Spleen (tissue), 11 donors: ENCODE results near the gene PPP5C. TPM values are rescaled to one million over a fixed set of nuclear protein-coding genes. Genes with fewer than 3 reads are reported as not detected.

Source experiments
- DNase-seq: peaks from one replicate; pipeline ENCODE4 v3.0.0-alpha.2; 2020
- H3K27ac ChIP-seq, 8 donors: fragments of 200-600 bp; sonication (generic) in 7 of 8; 1 replicate in 4 of 8; 2 replicates in 4 of 8; pipeline versions ENCODE4 v1.5.0 to v1.8.0; 2016 to 2021; ENCODE audit warnings: inconsistent platforms in 4 of 8, mild to moderate bottlenecking in 4 of 8, moderate library complexity in 1 of 8
- H3K27me3 ChIP-seq, 7 donors: fragments of 200-600 bp; sonication (generic) in 6 of 7; replicated peaks in 1 of 7; 1 replicate in 4 of 7; 2 replicates in 3 of 7; pipeline versions ENCODE4 v1.5.0 to v1.8.0; 2016 to 2021; ENCODE audit warnings: inconsistent platforms in 3 of 7, mild to moderate bottlenecking in 1 of 7
- H3K36me3 ChIP-seq, 6 donors: fragments of 200-600 bp; sonication (generic) in 5 of 6; 1 replicate in 4 of 6; 2 replicates in 2 of 6; pipeline versions ENCODE4 v1.5.0 to v1.8.0; 2016 to 2021; ENCODE audit warnings: inconsistent platforms in 2 of 6
- H3K4me1 ChIP-seq, 6 donors: fragments of 200-600 bp; sonication (generic) in 5 of 6; 1 replicate in 3 of 6; 2 replicates in 3 of 6; pipeline versions ENCODE4 v1.5.0 to v1.8.0; 2016 to 2021; ENCODE audit warnings: inconsistent platforms in 3 of 6
- H3K4me3 ChIP-seq, 8 donors: fragments of 200-600 bp; sonication (generic) in 7 of 8; 1 replicate in 4 of 8; 2 replicates in 4 of 8; pipeline versions ENCODE4 v1.5.0 to v1.8.0; 2016 to 2021; ENCODE audit warnings: inconsistent platforms in 4 of 8, mild to moderate bottlenecking in 4 of 8, moderate library complexity in 2 of 8
- H3K9me3 ChIP-seq, 8 donors: fragments of 200-600 bp; sonication (generic) in 7 of 8; 1 replicate in 4 of 8; 2 replicates in 4 of 8; pipeline versions ENCODE4 v1.5.0 to v1.8.0; 2016 to 2021; ENCODE audit warnings: inconsistent platforms in 4 of 8
- CTCF ChIP-seq, 11 experiments: fragments of 200-600 bp in 7 of 11; fragments of 450-650 bp in 4 of 11; sonication (generic) in 4 of 11; IDR thresholded peaks in 8 of 11; conservative IDR thresholded peaks in 3 of 11; 1 replicate in 7 of 11; 2 replicates in 4 of 11; pipeline versions ENCODE4 v1.4.0 to v1.8.0; 2016 to 2021; ENCODE audit warnings: antibody characterized with exemption in 11 of 11, inconsistent platforms in 4 of 11, mild to moderate bottlenecking in 1 of 11
- POLR2A ChIP-seq, 3 donors: fragments of 450-650 bp; IDR thresholded peaks; one replicate each; pipeline ENCODE4 v1.5.1; 2017; ENCODE audit warnings: antibody characterized with exemption in 3 of 3, mild to moderate bottlenecking in 1 of 3
- POLR2AphosphoS5 ChIP-seq, 3 donors: sonication (generic); formaldehyde crosslinking; IDR thresholded peaks; one replicate each; pipeline ENCODE4 v1.5.1; 2017; ENCODE audit warnings: antibody characterized with exemption in 3 of 3
- WGBS, 5 donors: extraction: QIAGEN DNeasy Blood & Tissue Kit in 3 of 5; methylation state at CpG; one replicate each; pipeline versions ENCODE4 v1.1.5 to v1.1.7; 2013 to 2018; 5-methylcytosine and 5-hydroxymethylcytosine counted together
- intact Hi-C: fragments of 100-400 bp; cut with DNase I; formaldehyde crosslinking; loops from one replicate; pipeline ENCODE4 v1.15.0; 2023; ENCODE audit warnings: low total_unique reads
- polyA plus RNA-seq, 3 donors: library from polyadenylated mRNA; stranded (reverse); fragments of 200-250 nt; gene quantifications; one replicate each; pipeline ENCODE4 v1.2.1, GENCODE V29; 2013
- total RNA-seq, 7 donors: library from RNA; depleted of rRNA in 3 of 7; stranded (reverse); fragments of >200 nt in 3 of 7; fragmentation: NEBNext Ultra II Directional in 4 of 7; extraction: Animal tissue kit (Norgen Biotek cat#: 25700) in 4 of 7; gene quantifications; one replicate each; pipeline versions ENCODE4 v1.1.0 to v1.2.1, GENCODE V29; 2016 to 2021
- donor health status: healthy with polysubstance abuse.
- donor health status: DM: no; HTN: no; CAD: no; lungs with moderate emphysema.
- donor health status: DM: no; HTN: no; CAD: no.
- donor health status: Bipolar disorder and iron deficiency.
- donor health status: healthy.
- donor health status: DM: no; HTN: no; CAD: no.
- donor health status: DM: yes; HTN: yes; CAD: no.

The PPP5C gene
- total and polyA plus RNA-seq, 10 donors, result 26.5 to 87.3 (median 68.6) TPM

GRCh38 chr19:46353730-46354528, 7.0 kb downstream of the PPP5C start:
- Histone ChIP-seq H3K4me1 (peaks cover 41 to 100% (median 80%) of the 10 kb centered on the region in 6 donors), H3K27me3 (no peaks in the 10 kb centered on the region), H3K9me3 (no peaks in the 10 kb centered on the region), H3K27ac (peak overlapping the region in 6 of 8 donors; percentile 0 to 93 (median 50)), H3K4me3 (no peak overlapping the region), H3K36me3 (peaks cover 0 to 69% (median 34%) of the 10 kb centered on the region in 6 donors)
- intact Hi-C loops, result no loop called here
- DNase-seq, result no peak
- peak in 1 of 3 donors; percentile 29 for TF ChIP-seq POLR2AphosphoS5 (IDR thresholded peaks at IDR 0.05)
- no peak for TF ChIP-seq POLR2A (IDR thresholded peaks at IDR 0.05)
- WGBS, 5 donors, result 91 to 99% (median 92%) methylated on average over 22 to 28 of the region's 28 CpGs

- WGBS, 5 donors, result 77 to 87% (median 79%) methylated on average over 18 to 23 of the region's 23 CpGs
- no peak overlapping the region for H3K4me3 ChIP-seq
- H3K9me3 ChIP-seq, result no peaks in the 10 kb centered on the region
- no peak for DNase-seq
- intact Hi-C loops, result no loop called here
- H3K27me3 ChIP-seq, result no peaks in the 10 kb centered on the region
- peaks cover 0 to 76% (median 34%) of the 10 kb centered on the region in 6 donors for H3K36me3 ChIP-seq
- peak overlapping the region in 6 of 8 donors; percentile 13 to 93 (median 59) for H3K27ac ChIP-seq
- peaks cover 25 to 100% (median 72%) of the 10 kb centered on the region in 6 donors for H3K4me1 ChIP-seq
- no peak for TF ChIP-seq POLR2A (IDR thresholded peaks at IDR 0.05)
- TF ChIP-seq CTCF (IDR thresholded peaks at IDR 0.05 in 8 of 11, conservative IDR thresholded peaks at IDR 0.05 in 3 of 11), result no peak
- no peak for TF ChIP-seq POLR2AphosphoS5 (IDR thresholded peaks at IDR 0.05)
These were observed 8.6 kb downstream of the PPP5C start for GRCh38 chr19:46355234-46356148.

GRCh38 chr19:46356149-46357055, 9.5 kb downstream of the PPP5C start:
- Histone ChIP-seq H3K9me3 (no peaks in the 10 kb centered on the region), H3K4me3 (no peak overlapping the region), H3K27me3 (no peaks in the 10 kb centered on the region), H3K36me3 (peaks cover 0 to 80% (median 34%) of the 10 kb centered on the region in 6 donors), H3K4me1 (peaks cover 16 to 100% (median 64%) of the 10 kb centered on the region in 6 donors), H3K27ac (peak overlapping the region in 4 of 8 donors; percentile 29 to 93 (median 90))
- intact Hi-C loops, result no loop called here
- 77 to 85% (median 82%) methylated on average over 6 to 9 of the region's 9 CpGs for WGBS, 5 donors
- no peak for TF ChIP-seq POLR2A (IDR thresholded peaks at IDR 0.05)
- TF ChIP-seq POLR2AphosphoS5 (IDR thresholded peaks at IDR 0.05), result no peak
- DNase-seq, result no peak

GRCh38 chr19:46357846-46358583, 11.1 kb downstream of the PPP5C start:
- no peaks in the 10 kb centered on the region for H3K9me3 ChIP-seq
- TF ChIP-seq POLR2A (IDR thresholded peaks at IDR 0.05) (no peak), POLR2AphosphoS5 (IDR thresholded peaks at IDR 0.05) (no peak), CTCF (IDR thresholded peaks at IDR 0.05 in 8 of 11, conservative IDR thresholded peaks at IDR 0.05 in 3 of 11) (no peak)
- peaks cover 0 to 70% (median 34%) of the 10 kb centered on the region in 6 donors for H3K36me3 ChIP-seq
- no peak for DNase-seq
- H3K4me1 ChIP-seq, result peaks cover 5 to 99% (median 57%) of the 10 kb centered on the region in 6 donors
- H3K27ac ChIP-seq, result no peak overlapping the region
- no peak overlapping the region for H3K4me3 ChIP-seq
- 87 to 95% (median 92%) methylated on average over 7 of the region's 7 CpGs for WGBS, 5 donors
- H3K27me3 ChIP-seq, result no peaks in the 10 kb centered on the region
- intact Hi-C loops, result no loop called here
